Stimulated activated CD8-positive, alpha-beta memory T cell treated with anti-CD3 and anti-CD28 coated beads, Interleukin-15, amount 100 ng/mL, for 48 hours (primary cell): ENCODE data around the gene SYNM.
"Not testable (repeated sequence)": the region's sequence is repeated elsewhere in the genome, so short reads cannot be mapped to it uniquely, and the experiment has no call there.

Source experiments
- DNase-seq, 2 donors: peaks; one replicate each; pipeline ENCODE4 v3.0.0-alpha.2; 2020; ENCODE audit warnings: low read depth in 2 of 2

Gene SYNM

DNA sequence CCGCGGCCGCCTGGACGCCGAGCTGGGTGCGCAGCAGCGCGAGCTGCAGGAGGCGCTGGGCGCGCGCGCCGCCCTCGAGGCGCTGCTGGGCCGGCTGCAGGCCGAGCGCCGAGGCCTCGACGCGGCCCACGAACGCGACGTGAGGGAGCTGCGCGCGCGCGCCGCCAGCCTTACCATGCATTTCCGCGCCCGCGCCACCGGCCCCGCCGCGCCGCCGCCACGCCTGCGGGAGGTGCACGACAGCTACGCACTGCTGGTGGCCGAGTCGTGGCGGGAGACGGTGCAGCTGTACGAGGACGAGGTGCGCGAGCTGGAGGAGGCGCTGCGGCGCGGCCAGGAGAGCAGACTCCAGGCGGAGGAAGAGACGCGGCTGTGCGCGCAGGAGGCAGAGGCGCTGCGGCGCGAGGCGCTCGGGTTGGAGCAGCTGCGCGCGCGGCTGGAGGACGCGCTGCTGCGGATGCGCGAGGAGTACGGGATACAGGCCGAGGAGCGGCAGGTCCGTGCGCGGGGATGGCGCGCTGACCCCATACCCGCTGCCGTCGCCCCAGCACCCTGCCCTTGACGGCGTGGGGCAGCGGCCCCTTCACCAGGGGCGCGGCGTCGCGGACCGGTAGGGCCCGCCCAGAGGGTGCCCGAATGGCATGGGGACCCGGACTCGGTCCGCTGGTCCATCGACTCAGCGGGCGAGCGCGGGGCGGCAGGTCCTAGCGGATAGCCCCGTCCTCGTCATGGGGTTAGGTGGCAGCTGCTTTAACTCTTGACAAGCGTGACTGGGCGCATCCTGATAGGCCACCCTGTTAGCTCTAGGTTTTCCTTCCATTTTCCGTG, 848 bp downstream of the SYNM start:
- DNase-seq, result peak; percentile 15 to 19

DNA sequence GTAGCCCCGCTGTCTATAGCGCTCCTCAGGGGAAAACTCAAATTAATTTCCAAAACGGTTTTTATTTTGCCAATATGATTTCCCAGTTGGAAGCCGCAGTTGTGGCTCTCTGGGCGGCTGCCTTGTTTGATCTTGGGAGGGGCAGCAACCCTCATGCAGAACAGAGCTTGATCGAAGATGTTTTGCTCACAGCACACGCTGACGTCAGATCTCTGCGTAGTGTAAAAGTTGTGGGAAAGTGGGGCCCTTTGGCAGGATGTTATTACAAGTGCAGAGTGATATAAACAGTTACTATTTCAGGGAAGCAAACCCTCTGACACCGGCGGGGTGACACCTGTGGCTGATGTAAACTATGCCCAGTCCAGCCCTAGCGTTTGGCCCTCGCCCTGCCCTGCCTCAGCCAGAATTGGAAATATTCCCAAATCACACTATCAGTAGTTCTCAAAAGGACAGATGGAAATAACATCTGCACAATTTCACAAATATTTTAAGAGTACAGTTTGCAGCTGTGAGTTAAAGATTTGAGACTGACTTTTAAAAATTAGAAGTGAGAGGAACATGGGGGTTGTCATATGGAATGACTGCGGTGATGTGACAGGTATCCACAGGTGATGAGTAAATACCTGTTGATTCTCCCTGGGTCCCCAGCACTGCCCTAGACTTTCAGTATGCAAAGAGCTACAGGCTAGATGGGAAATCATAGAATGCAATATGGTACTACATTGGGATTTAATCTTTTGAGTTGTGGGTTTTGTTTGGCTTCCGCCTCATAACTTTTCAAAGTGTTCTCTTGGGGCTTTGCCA, 1.7 kb downstream of the SYNM start:
- no peak for DNase-seq

DNA sequence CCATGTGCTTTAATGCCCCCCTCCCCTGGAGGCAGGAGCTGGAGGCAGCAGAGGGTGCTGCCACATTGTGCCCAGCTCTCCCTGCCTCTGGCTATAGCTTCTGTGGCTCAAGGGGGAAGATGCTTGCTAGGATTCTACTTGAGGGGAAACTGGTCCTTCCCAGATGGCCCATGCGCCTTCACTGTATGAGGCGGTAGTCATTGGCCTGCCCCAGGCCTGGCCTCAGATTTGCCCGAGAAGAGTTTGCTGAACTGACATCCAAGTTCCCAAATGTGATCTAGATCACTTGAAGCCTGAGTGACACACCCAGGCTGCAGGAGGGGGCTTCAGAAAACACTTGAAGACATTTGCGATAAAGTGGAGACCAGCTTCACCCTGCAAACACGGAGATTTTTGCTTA, 4.1 kb downstream of the SYNM start:
- no peak for DNase-seq

DNA sequence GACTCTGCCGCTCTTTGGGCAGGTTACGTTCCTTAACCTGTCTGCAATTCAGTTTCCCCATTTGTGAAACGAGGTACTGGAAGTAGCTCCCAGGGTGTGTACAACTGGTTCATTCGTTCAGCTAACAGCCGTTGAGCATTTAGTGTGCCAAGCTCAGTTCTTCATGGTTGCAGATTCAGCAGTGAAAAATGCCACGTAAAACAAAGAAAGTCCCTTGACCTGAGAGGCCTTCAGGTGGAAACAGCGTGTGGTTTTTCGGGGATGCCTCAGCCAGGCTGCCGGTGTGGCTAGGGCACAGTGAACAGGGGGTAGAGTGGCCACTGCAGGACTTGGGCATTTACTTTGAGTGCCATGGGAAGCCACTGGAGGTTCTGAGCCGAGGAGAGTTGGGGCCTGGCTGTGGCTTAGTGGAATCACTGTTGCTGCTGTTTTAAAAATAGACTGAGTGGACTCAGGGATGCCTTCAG, 4.7 kb downstream of the SYNM start:
- DNase-seq, result no peak

DNA sequence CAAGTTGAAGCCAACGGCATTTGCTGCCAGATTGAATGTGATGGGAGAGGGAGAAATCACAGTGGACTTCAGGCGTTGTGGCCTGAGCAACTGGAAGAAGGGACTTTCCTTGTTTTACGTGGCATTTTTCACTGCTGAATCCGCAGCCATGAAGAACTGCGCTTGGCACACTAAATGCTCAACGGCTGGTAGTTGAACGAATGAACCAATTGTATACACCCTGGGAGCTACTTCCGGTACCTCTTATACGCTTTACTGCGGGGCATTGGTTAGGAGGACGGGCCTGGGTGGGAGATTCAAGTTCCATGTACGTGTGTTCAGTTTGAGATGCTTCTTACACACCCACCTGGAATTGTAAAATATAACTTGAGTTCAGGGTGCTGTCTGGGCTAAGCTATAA, 5.2 kb downstream of the SYNM start:
- no peak for DNase-seq

DNA sequence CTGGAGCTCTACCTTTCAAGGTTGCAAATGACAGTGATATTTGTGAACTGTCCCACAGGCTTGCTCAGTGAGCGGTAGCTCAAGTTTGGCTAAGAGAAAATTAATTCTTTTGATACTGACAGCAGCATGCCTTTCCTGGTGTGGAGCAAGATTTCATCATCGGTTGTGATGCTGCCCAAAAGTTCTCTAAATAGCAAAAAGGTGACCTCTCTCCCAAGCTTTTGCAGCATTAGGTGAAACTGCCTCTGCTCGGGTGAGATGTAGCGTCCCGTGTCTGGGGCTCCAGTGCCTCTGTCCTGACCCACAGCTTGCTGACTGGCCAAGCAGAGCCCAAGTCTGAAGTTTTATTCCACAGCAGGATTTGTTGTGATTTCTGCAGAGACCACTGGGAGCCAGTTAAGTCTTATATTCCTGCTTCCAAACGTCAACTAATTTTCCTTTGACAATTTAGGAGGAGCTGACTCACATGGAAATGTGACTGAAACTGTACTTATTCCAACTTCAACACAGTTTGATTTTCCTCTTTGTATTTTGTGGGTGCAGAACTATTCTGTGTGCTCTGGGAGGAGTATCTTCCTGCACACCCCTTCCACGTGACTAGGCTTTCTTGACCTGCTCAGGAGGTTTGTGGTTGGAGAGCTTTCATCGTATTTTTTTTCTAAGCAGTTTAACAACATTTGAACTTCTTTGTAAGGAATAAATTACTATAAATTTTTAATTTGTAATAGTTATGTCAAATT, 5.9 kb downstream of the SYNM start:
- no peak for DNase-seq

DNA sequence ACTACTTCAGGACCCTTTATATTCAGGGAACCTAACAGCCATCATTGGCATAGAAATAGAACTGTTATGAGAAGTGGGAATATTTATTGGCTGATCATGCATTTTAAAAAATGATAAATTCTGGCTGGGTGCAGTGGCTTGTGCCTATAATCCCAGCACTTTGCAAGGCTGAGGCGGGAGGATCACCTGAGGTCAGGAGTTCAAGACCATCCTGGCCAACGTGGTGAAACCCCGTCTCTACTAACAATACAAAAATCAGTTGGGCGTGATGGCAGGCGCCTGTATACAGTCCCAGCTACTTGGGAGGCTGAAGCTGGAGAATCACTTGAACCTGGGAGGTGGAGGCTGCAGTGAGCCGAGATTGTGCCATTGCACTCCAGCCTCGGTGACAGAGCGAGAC, 6.8 kb downstream of the SYNM start:
- not testable (repeated sequence) for DNase-seq

DNA sequence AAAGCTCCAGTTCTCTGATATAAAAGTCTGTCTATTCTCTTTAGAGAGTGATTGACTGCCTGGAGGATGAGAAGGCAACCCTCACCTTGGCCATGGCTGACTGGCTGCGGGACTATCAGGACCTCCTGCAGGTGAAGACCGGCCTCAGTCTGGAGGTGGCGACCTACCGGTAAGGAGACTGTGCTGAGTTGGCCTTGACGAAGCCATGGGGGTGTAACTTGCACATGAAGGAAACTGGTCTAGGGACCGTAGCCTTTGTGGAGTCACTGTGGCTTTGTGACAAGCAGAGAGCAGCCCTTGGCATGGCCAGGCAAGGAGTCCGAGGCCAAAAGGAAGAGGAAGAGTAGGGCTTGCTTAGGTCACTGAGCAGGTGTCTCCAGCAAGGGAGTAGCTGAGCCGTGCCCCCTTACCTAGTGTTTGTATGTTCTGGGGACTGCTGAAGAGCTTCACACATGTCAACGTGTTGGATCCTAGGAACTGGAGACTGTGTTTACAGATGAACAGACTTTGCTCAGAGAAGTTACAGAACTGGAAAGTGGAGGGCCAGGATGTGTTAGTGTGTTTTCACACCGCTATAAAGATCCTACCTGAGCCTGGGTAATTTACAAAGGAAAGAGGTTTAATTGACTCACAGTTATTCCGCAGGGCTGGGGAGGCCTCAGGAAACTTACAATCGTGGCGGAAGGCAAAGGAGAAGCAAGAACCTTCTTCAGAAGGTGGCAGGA, 8.8 kb downstream of the SYNM start:
- DNase-seq, result no peak

DNA sequence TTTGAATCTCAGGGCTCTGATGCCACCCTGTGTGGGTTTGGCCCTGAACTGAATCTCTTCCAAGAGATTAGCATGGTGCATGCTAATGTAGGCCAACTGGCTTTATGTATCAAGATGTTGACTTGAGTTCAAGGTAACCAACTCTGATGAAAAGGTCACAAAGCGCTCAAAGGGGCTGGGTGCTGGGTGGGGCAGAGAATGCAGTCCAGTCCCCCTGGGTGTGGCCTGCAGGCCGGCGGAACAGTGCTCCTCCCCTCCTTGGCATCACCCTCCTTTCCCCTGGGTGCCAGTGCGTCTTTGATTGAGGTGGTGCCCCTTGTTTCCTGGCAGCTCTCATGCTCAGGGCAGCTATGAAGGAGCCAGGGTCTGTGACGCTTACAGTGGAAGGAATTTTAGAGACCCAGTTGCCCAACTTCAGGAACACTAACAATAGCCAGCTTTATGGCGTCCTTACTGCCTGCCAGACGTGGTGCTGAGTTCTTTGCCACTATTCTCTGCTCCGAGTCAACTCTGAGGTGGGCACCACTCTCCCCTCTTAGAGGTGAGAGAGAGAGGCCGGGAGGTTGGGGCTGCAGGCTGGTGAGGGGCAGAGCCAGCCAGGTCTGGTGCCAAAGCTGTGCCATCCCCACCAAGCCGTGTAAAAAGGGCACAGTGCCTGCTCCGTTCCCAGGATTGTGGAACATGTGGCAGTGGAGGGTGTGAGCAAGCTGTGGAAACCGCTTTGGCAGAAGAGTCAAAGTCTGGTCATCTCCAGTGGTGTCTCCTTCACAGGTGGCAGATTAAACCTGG, 9.8 kb downstream of the SYNM start:
- no peak for DNase-seq

DNA sequence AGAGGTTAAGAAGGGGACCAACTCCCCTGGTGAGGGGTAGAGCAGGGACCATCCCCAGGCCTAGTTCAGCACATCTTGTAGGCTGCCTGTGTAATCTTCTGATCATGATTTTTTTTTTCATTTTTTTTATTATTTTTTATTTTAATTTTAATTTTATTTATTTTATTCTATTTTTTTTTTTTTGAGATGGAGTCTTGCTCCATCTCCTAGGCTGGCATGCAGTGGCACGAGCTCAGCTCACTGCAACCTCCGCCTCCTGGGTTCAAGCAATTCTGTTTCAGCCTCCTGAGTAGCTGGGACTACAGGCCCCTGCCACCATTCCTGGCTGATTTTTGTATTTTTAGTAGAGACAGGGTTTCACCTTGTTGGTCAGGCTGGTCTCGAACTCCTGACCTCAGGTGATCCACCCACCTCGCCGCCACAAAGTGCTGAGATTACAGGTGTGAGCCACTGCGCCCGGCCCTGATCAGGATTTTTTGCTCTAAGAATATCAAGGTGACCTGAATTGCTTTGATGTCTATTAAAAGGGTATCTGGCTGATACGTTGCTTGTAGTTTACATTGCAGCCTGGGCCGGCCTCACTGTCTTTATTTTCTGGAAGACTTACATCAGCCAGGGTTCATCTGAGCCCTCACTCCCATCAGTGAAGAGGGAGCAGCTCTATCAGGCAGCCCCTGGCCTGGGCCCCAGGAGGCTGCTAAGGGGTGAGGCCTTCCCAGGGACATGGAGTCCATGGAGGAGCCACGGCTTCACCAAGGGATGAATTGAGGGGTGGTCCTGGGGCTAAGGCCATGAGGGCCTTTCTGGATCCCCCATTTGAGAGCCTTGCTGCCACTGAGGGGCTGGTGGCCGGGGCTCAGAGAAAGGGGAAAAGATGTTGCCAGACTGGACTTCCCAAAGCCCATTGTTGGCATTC, 10.7 kb downstream of the SYNM start:
- DNase-seq, result no peak

DNA sequence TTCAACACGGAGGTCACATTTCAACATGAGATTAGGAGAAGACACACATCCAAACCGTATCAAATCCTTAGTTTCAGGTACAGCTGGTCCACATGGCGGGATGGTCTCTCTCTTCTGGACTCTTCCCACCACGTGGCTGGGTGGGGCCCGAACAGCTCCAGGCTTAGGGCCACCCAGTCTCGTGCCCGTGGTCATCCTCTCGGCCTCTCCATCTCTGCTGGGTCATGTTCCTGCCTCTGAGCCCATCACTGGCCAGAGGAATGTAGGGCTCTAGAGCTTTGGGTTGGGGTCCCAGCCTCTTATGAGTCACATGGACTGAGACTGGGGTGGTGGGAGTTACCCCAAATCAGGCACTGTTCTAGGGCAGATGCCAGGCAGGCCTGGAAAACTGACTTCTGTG, 12.2 kb downstream of the SYNM start:
- DNase-seq, result no peak

DNA sequence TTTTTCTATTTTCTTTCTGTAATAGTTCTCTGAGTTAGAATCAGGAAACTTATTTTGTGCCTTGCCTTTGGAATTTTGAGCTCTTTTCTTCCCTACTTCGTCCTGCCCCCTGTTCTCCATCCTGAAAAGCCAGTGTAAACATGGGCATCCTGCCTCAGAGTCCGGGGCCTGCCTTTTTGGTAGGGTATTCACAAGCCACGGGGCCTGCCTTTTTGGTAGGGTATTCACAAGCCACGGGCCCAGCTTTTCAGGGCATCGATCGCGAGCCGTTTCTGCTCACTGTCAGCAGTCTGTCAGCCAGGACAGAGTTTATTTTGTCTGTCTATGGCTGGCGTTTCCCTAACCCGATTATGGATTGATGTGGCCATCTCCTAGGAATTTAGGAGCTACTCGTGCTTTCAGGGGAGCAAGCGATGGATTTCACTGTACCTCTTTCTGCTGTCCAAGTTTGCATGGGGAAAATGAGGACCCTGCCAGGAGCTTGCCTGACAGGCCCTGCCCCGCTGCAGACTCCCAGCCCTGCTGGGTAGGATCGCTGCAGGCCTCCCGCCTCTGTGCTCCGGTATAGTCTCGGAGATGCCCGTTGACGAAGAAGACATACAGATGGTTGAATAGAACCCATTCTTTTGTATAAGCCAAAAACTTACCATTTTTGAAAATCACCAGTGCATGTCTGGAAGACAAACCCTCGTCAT, 12.8 kb downstream of the SYNM start:
- no peak for DNase-seq

DNA sequence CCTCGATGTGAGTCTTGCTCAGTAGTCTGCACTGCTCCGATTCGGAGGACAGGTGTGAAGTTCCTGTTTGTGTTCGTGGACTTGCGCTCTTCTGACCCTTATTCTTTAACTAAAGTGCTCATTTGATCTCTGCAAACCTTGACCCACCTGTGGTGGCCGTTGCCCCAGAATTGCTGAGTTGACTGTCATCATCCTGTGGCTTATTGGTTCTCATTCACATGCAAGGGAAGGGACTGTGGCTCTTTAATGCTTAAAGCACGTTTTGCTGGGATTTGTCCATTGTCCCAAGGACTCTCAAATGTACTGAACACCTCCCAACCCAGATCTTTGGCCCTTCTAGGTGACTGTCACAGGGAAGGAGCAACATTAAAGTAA, 13.4 kb downstream of the SYNM start:
- no peak for DNase-seq

DNA sequence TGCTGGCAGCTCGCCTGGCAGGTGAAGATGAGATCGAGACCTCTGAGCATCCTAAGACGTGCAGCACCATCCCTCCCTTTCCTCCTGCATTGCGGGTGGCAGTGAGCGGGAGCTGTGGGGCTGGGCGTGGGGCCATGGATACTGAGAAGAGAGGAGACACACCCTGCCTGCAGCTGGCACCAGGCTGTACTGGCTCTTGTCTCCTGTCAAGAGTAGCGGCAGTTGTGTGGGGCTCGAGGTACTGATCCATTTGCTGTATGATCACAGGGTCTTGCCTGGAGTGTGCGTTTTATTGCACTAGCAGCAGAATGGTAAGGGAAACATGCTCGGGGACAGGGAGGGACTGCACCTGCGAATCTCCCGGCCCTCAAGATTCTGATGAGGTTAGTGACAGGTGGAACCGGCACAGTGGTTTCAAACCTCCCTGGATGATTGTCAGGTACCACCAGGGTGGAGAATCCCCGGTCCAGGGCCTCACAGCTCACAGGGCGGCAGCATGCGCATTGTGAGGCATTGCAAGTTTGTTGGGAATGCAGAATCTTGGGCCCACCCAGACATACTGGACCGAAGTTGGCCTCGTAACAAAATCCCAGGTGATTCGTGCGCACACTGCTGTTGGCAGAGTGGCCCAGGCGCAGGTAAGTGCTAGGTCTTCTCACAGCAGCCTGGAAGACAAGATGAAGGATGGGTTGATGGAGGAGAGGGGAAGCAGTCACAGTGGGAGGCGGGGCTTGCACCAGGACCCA, 14.1 kb downstream of the SYNM start:
- DNase-seq, result no peak

DNA sequence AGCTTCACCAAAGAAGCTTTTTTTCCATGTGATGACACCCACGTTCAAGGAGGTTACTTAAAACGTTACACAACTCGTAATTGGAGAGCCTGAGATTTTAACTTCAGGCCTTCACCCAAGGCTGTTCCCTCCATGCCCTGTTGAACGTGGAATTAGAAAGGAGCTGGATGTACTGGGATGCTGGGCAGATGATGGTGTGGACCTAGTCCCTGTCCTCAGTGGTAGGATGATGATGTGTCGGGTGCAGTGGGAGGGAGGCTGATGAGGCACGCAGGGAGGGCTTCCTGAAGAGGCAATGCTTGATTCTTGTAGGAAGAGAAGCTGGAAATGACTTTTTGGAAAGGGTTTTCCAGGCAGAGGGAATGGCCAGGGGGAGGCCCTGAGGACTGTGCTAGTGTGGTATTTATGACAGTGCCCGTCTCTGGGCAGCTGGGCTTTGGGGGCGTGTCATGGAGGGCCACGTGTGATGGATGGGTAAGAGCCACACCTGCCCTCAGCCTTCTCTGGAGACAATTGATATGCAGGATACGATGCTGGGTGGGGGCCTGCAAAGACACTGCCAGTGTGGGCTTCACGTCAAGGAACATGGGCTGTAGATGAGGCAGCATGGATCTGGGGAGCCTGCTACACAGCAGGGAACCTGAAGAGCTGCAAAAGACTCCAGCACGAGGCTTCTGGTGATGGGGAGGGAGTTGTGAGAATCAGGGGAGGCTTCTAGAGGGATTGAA, 15.3 kb downstream of the SYNM start:
- no peak for DNase-seq

DNA sequence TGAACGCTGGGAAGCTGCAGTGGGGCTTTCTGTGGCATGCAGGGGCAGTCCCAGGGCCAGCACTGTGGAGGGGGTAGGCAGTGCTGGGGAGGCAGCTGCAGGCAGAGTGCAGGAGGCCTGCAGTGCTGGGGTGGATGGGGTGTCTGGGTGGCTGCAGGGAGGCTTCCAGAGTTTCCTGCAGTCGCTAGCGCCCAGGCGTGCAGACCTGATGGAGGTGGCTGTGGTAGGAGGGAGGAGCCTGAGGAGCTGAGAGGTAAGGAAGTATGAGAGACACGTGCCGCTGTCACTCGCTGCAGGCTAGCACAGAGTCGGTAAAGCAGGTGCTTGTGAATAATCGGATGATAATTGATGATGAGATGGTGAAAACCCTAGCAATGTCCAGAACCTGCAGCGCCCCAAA, 16.3 kb downstream of the SYNM start:
- no peak for DNase-seq

DNA sequence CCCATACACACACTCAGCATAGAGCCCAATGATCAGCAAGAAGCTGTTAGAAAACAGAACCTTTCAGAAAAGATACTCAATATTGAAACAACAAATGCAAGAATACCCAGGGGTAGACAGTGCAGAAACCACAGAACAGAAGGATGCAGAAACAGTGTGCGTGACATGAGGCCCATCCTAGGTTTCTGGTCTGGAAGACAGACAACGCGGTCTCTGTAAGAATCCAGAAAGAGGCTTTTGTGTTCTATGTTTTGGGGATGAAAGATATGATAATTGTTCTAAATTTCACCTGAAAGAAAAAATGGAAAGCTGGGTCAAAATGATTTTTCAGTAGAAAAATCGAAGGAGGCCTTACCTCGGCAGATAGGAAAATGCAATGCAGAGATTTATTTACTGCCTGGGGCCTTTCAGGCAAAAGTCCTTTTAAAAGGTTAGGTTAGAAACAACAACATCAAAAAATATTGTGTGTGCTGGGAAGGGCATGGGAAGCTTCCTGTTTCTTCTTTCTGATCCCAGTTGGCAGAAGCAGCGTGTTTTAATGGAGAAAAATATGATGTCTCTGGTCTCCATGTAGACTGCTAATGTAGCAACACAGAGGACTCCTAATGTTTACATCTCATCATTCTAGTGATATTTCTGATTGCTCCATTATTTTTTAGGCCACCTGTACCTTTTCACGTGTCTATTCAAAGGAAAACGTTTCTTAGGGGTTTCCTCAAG, 17.0 kb downstream of the SYNM start:
- DNase-seq, result no peak
